Measurements from ENCODE around the gene UNC13D. TPM values are rescaled to one million over a fixed set of nuclear protein-coding genes. Genes with fewer than 3 reads are reported as not detected.

The UNC13D gene
- total RNA-seq, 1 donor from 2014 or later, result 2.7 TPM

DNA sequence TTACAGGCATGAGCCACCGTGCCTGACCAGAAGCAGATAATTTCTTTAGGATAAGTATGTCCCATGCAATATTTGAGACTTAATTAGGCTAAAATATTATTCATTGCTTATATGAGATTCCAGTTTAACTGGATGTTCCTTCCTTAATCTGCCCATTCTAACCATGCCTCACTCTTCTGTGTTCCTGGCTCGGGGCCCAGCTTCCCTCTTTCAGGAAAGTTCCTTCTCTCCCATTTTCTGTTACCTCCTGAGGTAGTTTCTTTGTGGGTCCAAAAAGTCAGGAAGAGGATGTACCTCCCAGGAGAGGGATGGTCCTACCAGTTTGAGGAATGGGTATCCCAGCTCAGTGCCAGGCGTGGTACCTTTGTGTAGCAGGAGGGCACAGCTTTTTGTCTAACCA lies 36.3 kb downstream of the UNC13D start:
- Histone ChIP-seq H2AFZ (ENCODE audit: low read depth, low read length) (no peak overlapping the region), H4K20me1 (ENCODE audit: insufficient read depth, low read length) (peaks cover 45% of the 10 kb centered on the region), H3K27ac (ENCODE audit: low read depth, low read length) (no peak overlapping the region)

GRCh38 chr17:75806822-75807500 lies 37.2 kb downstream of the UNC13D start:
- Mint-ChIP-seq H3K4me1 (ENCODE audit: low read depth, unreplicated experiment) (peaks cover 7% of the 10 kb centered on the region), H3K36me3 (ENCODE audit: low read depth, unreplicated experiment) (peaks cover 10% of the 10 kb centered on the region), H3K9me3 (ENCODE audit: unreplicated experiment) (no peaks in the 10 kb centered on the region), H3K4me3 (ENCODE audit: unreplicated experiment) (no peak overlapping the region), H3K27me3 (ENCODE audit: low read depth, unreplicated experiment) (no peaks in the 10 kb centered on the region), H3K27ac (ENCODE audit: unreplicated experiment) (no peak overlapping the region)
- Histone ChIP-seq H2AFZ (ENCODE audit: low read depth, low read length) (no peak overlapping the region), H3K27me3 (ENCODE audit: insufficient read depth, low read length) (no peaks in the 10 kb centered on the region), H3K9me3 (ENCODE audit: insufficient read depth, low read depth, low read length) (no peaks in the 10 kb centered on the region), H3K79me2 (ENCODE audit: insufficient read depth, low read length) (peaks cover 13% of the 10 kb centered on the region), H3K27ac (ENCODE audit: low read depth, low read length) (no peak overlapping the region), H3K36me3 (ENCODE audit: insufficient read depth, low read length) (peaks cover 2% of the 10 kb centered on the region), H3K9ac (ENCODE audit: low read length) (no peak overlapping the region), H3K4me3 (ENCODE audit: insufficient read depth, low read depth, low read length) (no peak overlapping the region), H4K20me1 (ENCODE audit: insufficient read depth, low read length) (peaks cover 45% of the 10 kb centered on the region), H3K4me1 (ENCODE audit: insufficient read depth, low read length) (peaks cover 6% of the 10 kb centered on the region), H3K4me2 (ENCODE audit: low read length) (no peak overlapping the region)
- FAIRE-seq (no peak), DNase-seq (ENCODE audit: low read depth) (no peak)
- no peak for TF ChIP-seq CTCF (IDR thresholded peaks at IDR 0.05; ENCODE audit: insufficient read depth, low read depth, low read length)
- TF ChIP-seq EZH2 (IDR thresholded peaks at IDR 0.05; ENCODE audit: insufficient read depth, low read length), result no peak

More for the DNA sequence above, 36.3 kb downstream of the UNC13D start:
- Histone ChIP-seq H3K9ac (ENCODE audit: low read length) (no peak overlapping the region), H3K27me3 (ENCODE audit: insufficient read depth, low read length) (no peaks in the 10 kb centered on the region), H3K9me3 (ENCODE audit: insufficient read depth, low read depth, low read length) (no peaks in the 10 kb centered on the region), H3K4me1 (ENCODE audit: insufficient read depth, low read length) (peaks cover 6% of the 10 kb centered on the region), H3K4me3 (ENCODE audit: insufficient read depth, low read depth, low read length) (no peak overlapping the region), H3K79me2 (ENCODE audit: insufficient read depth, low read length) (peaks cover 13% of the 10 kb centered on the region), H3K4me2 (ENCODE audit: low read length) (no peak overlapping the region), H3K36me3 (ENCODE audit: insufficient read depth, low read length) (peaks cover 9% of the 10 kb centered on the region)
- Mint-ChIP-seq H3K27me3 (ENCODE audit: low read depth, unreplicated experiment) (no peaks in the 10 kb centered on the region), H3K9me3 (ENCODE audit: unreplicated experiment) (no peaks in the 10 kb centered on the region), H3K4me1 (ENCODE audit: low read depth, unreplicated experiment) (peaks cover 7% of the 10 kb centered on the region), H3K27ac (ENCODE audit: unreplicated experiment) (no peak overlapping the region), H3K4me3 (ENCODE audit: unreplicated experiment) (no peak overlapping the region), H3K36me3 (ENCODE audit: low read depth, unreplicated experiment) (peaks cover 12% of the 10 kb centered on the region)
- TF ChIP-seq CTCF (IDR thresholded peaks at IDR 0.05; ENCODE audit: insufficient read depth, low read depth, low read length) (no peak), EZH2 (IDR thresholded peaks at IDR 0.05; ENCODE audit: insufficient read depth, low read length) (no peak)
- DNase-seq (ENCODE audit: low read depth) (no peak), FAIRE-seq (no peak)

DNA sequence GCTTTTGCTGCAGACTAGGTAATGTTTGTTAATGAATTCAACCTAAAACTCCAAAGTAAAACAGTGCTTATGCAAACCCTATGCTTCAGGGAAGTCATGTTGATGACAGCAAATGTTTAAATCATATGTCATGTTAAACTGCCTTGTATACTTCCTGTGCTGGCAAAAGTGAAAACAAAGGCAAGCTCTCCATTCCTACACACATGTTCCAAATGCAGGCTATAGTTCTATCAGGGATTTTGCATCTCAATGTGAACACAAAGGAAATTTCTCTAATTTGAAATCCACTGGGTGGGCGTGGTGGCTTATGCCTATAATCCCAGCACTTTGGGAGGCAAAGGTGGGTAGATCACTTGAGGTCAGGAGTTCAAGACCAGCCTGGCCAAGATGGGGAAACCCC lies 40.3 kb downstream of the UNC13D start:
- TF ChIP-seq CTCF (IDR thresholded peaks at IDR 0.05; ENCODE audit: insufficient read depth, low read depth, low read length), result no peak
- no peak for TF ChIP-seq EZH2 (IDR thresholded peaks at IDR 0.05; ENCODE audit: insufficient read depth, low read length)
- no peaks in the 10 kb centered on the region for H3K27me3 ChIP-seq (ENCODE audit: insufficient read depth, low read length)
- H3K9me3 ChIP-seq (ENCODE audit: insufficient read depth, low read depth, low read length), result no peaks in the 10 kb centered on the region
- FAIRE-seq (no peak), DNase-seq (ENCODE audit: low read depth) (no peak)
- H3K9ac ChIP-seq (ENCODE audit: low read length), result no peak overlapping the region
- H3K79me2 ChIP-seq (ENCODE audit: insufficient read depth, low read length), result peaks cover 16% of the 10 kb centered on the region
- no peak overlapping the region for H3K4me3 Mint-ChIP-seq (ENCODE audit: unreplicated experiment)
- peaks cover 12% of the 10 kb centered on the region for H3K36me3 Mint-ChIP-seq (ENCODE audit: low read depth, unreplicated experiment)
- peaks cover 4% of the 10 kb centered on the region for H3K36me3 ChIP-seq (ENCODE audit: insufficient read depth, low read length)
- H3K4me1 Mint-ChIP-seq (ENCODE audit: low read depth, unreplicated experiment), result peaks cover 2% of the 10 kb centered on the region
- H3K27ac Mint-ChIP-seq (ENCODE audit: unreplicated experiment), result no peak overlapping the region
- no peaks in the 10 kb centered on the region for H3K27me3 Mint-ChIP-seq (ENCODE audit: low read depth, unreplicated experiment)
- H3K4me1 ChIP-seq (ENCODE audit: insufficient read depth, low read length), result no peaks in the 10 kb centered on the region
- no peak overlapping the region for H3K4me3 ChIP-seq (ENCODE audit: insufficient read depth, low read depth, low read length)
- H3K9me3 Mint-ChIP-seq (ENCODE audit: unreplicated experiment), result no peaks in the 10 kb centered on the region
- H3K4me2 ChIP-seq (ENCODE audit: low read length), result no peak overlapping the region
- no peak overlapping the region for H2AFZ ChIP-seq (ENCODE audit: low read depth, low read length)
- H4K20me1 ChIP-seq (ENCODE audit: insufficient read depth, low read length), result peaks cover 31% of the 10 kb centered on the region
- no peak overlapping the region for H3K27ac ChIP-seq (ENCODE audit: low read depth, low read length)
